ENCODE data around the gene PPP1R15B.

The PPP1R15B gene

GRCh38 chr1:204448991-204449677 lies 37.5 kb upstream of the PPP1R15B start:
- no peak for TF ChIP-seq CTCF (IDR thresholded peaks at IDR 0.05; ENCODE audit: insufficient read depth, missing control alignments)
- FAIRE-seq (no peak), DNase-seq (ENCODE audit: insufficient read length, low spot score) (no peak)

GRCh38 chr1:204448344-204448964 lies 36.8 kb upstream of the PPP1R15B start:
- no peak for DNase-seq (ENCODE audit: insufficient read length, low spot score)
- no peak for FAIRE-seq
- TF ChIP-seq CTCF (IDR thresholded peaks at IDR 0.05; ENCODE audit: insufficient read depth, missing control alignments), result no peak

GRCh38 chr1:204447736-204448135 lies 36.1 kb upstream of the PPP1R15B start:
- DNase-seq (ENCODE audit: insufficient read length, low spot score), result no peak

GRCh38 chr1:204447190-204447589 lies 35.6 kb upstream of the PPP1R15B start:
- DNase-seq (ENCODE audit: insufficient read length, low spot score) (no peak), FAIRE-seq (no peak)
- no peak for TF ChIP-seq CTCF (IDR thresholded peaks at IDR 0.05; ENCODE audit: insufficient read depth, missing control alignments)

More at GRCh38 chr1:204447736-204448135, 36.1 kb upstream of the PPP1R15B start:
- no peak for TF ChIP-seq CTCF (IDR thresholded peaks at IDR 0.05; ENCODE audit: insufficient read depth, missing control alignments)
- FAIRE-seq, result no peak

- FAIRE-seq, result peak; percentile 76
- DNase-seq (ENCODE audit: insufficient read length, low spot score), result peak; percentile 99
- peak; percentile 97 for TF ChIP-seq CTCF (IDR thresholded peaks at IDR 0.05; ENCODE audit: insufficient read depth, missing control alignments)
These were observed 34.9 kb upstream of the PPP1R15B start for GRCh38 chr1:204446413-204447111.

- no peak for FAIRE-seq
- TF ChIP-seq CTCF (IDR thresholded peaks at IDR 0.05; ENCODE audit: insufficient read depth, missing control alignments), result peak; percentile 59
- DNase-seq (ENCODE audit: insufficient read length, low spot score), result no peak
These were observed 34.3 kb upstream of the PPP1R15B start for GRCh38 chr1:204445860-204446412.
